ENCODE data around the gene BAZ2A. TPM values are rescaled to one million over a fixed set of nuclear protein-coding genes. Genes with fewer than 3 reads are reported as not detected.

BAZ2A gene
- total and polyA plus RNA-seq, 2 donors (not counting 3 experiments of a cell fraction or from before 2014, with no cell fraction given) = 56.0 to 91.4 TPM

DNA sequence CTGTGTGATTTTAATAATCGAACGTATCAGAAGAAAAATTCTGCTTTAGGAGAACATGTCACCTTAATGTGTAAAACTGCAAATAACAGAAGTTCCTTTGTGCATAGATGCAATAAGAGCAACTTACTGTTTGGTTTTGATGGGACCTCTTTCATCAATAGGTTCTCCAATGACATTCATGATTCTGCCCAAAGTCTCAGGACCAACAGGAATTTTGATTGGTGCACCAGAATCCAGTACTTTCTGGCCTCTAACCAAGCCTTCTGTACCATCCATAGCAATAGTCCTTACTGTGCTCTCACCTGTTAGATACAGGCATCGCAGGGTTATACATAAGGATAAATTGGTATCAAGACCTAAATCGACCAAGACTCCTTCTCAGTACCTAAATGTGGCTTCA lies 14.5 kb upstream of the BAZ2A start:
- POLR2A ChIA-PET = interaction anchor here (1.3 kb wide), 1 partner anchor 8 kb away, joined by 9 read pairs; no protein-coding TSS in a partner anchor
- FAIRE-seq (no peak), DNase-seq (ENCODE audit: low read depth, low spot score) (peak; percentile 24)
- peaks cover 45% of the 10 kb centered on the region for H3K79me2 ChIP-seq (ENCODE audit: control insufficient read depth, insufficient read depth, low read length)
- no peak overlapping the region for H3K27ac ChIP-seq (ENCODE audit: insufficient read depth, low read depth, low read length)
- H3K27me3 ChIP-seq (ENCODE audit: control insufficient read depth in 2 of 2, insufficient read depth in 2 of 2, low read length in 2 of 2) = no peaks in the 10 kb centered on the region
- H3K4me2 ChIP-seq (ENCODE audit: insufficient read depth, low read length) = peak overlapping the region; percentile 92
- no peaks in the 10 kb centered on the region for H3K9me3 ChIP-seq (replicated peaks; ENCODE audit: control insufficient read depth, insufficient read depth, low read length)
- peak overlapping the region; percentile 72 to 86 (median 84) for H3K4me3 ChIP-seq (replicated peaks in 1 of 3; ENCODE audit: insufficient read depth in 1 of 3, low read depth in 1 of 3, low read length in 3 of 3)
- CTCF ChIA-PET = interaction anchor here (0.6 to 1.3 kb wide), 2 partner anchors 354 to 357 kb away, joined by 3 read pairs; no protein-coding TSS in a partner anchor
- H4K20me1 ChIP-seq (replicated peaks; ENCODE audit: control insufficient read depth, extremely low read depth, insufficient read depth, low read length) = peaks cover 6% of the 10 kb centered on the region
- peak overlapping the region; percentile 87 for H3K9ac ChIP-seq (replicated peaks; ENCODE audit: extremely low read depth, insufficient read depth, low read length)
- H3K4me1 ChIP-seq (ENCODE audit: control insufficient read depth, extremely low read depth, insufficient read depth, low read length) = peaks cover 15% of the 10 kb centered on the region
- BruUV-seq (replicated peaks) = no TSS peak
- intact Hi-C loops (cut with micrococcal nuclease) (no loop called here), dilution Hi-C loops (cut with MboI; ENCODE audit: extremely low pct_ligation_motif_present, low sequenced_read_pairs) (no loop called here)
- no peaks in the 10 kb centered on the region for H3K9me1 ChIP-seq (replicated peaks; ENCODE audit: control insufficient read depth, extremely low read depth, insufficient read depth, low read length)
- no peak for TF ChIP-seq MYC (IDR thresholded peaks at IDR 0.05; ENCODE audit: low read depth, low read length)
- TF ChIP-seq GATA2 (IDR thresholded peaks at IDR 0.05; ENCODE audit: insufficient read depth, insufficient read length, low read depth, low read length) = no peak
- TF ChIP-seq POLR2A (IDR thresholded peaks at IDR 0.05; ENCODE audit: low read depth, low read length) = no peak
- no peak for TF ChIP-seq POLR2AphosphoS5 (IDR thresholded peaks at IDR 0.05; ENCODE audit: insufficient read depth, low read depth, low read length)
- no peak for TF ChIP-seq CTCF (IDR thresholded peaks at IDR 0.05; ENCODE audit: extremely low read depth in 1 of 2, insufficient read depth in 1 of 2, low read depth in 1 of 2, low read length in 2 of 2)
- no peak for TF ChIP-seq EZH2 (IDR thresholded peaks at IDR 0.05; ENCODE audit: borderline replicate concordance, low read depth, low read length, severe bottlenecking)
- no peak for TF ChIP-seq JUN (IDR thresholded peaks at IDR 0.05; ENCODE audit: borderline replicate concordance, insufficient read depth, insufficient read length, low read depth)
- TF ChIP-seq, protein P1, sequence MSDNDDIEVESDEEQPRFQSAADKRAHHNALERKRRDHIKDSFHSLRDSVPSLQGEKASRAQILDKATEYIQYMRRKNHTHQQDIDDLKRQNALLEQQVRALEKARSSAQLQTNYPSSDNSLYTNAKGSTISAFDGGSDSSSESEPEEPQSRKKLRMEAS (IDR thresholded peaks at IDR 0.05; ENCODE audit: insufficient read depth, insufficient read length) = no peak
- TF ChIP-seq FOS (IDR thresholded peaks at IDR 0.05; ENCODE audit: borderline replicate concordance, insufficient read depth, low read length) = no peak
- no peak overlapping the region for H2AFZ ChIP-seq (ENCODE audit: low read depth, low read length)
- H3K36me3 ChIP-seq (ENCODE audit: control insufficient read depth in 2 of 2, extremely low read depth in 1 of 2, insufficient read depth in 2 of 2, low read length in 2 of 2) = peaks cover 23 to 28% of the 10 kb centered on the region in 2 experiments
